T-cell (primary cell): ENCODE results near the gene PNRC1. TPM values are rescaled to one million over a fixed set of nuclear protein-coding genes. Genes with fewer than 3 reads are reported as not detected.
"Not testable (repeated sequence)": the region's sequence is repeated elsewhere in the genome, so short reads cannot be mapped to it uniquely, and the experiment has no call there.

Source experiments
- ATAC-seq, 4 experiments: fragments of 200-7000 bp in 3 of 4; fragments of 150-1000 bp in 1 of 4; cut with Tn5 transposase; replicated peaks in 1 of 4; 1 replicate in 3 of 4; 2 replicates in 1 of 4; pipeline ENCODE4 v1.10.0; 2021; ENCODE audit warnings: moderate library complexity in 3 of 4, mild to moderate bottlenecking in 2 of 4, moderate number of reproducible peaks in 1 of 4
- CTCF ChIA-PET, 2 donors: fragments of 300-600 bp; sonication (Branson Sonifier 250); formaldehyde crosslinking; loops; one replicate each; lab custom pipeline; 2022; ENCODE audit warnings: antibody characterized with exemption in 2 of 2; lab: Charles Lee
- POLR2A ChIA-PET, 2 donors: fragments of 300-600 bp; sonication (Branson Sonifier 250); formaldehyde crosslinking; loops; one replicate each; lab custom pipeline; 2022; ENCODE audit warnings: antibody characterized with exemption in 2 of 2; lab: Charles Lee
- DNase-seq, 35 experiments: peaks; one replicate each; pipeline versions ENCODE4 v3.0.0 to v3.0.0-alpha.2; 2013 to 2023
- H3K27ac ChIP-seq: one replicate; pipeline ENCODE4 v1.5.1; 2013; ENCODE audit warnings: low read length
- H3K27me3 ChIP-seq, 2 experiments: replicated peaks in 1 of 2; 1 replicate in 1 of 2; 2 replicates in 1 of 2; pipeline versions ENCODE4 v1.6.1 to v1.7.0; 2013; ENCODE audit warnings: low read length in 1 of 2, mixed read lengths in 1 of 2; ENCODE audit not compliant: control insufficient read depth in 2 of 2, insufficient read depth in 2 of 2; ENCODE audit errors: extremely low read depth in 1 of 2
- H3K36me3 ChIP-seq, 2 donors: 1 replicate in 1 of 2; 2 replicates in 1 of 2; pipeline versions ENCODE4 v1.6.1 to v1.7.0; 2013; ENCODE audit warnings: low read length in 1 of 2; ENCODE audit not compliant: control insufficient read depth in 2 of 2, insufficient read depth in 1 of 2; ENCODE audit errors: extremely low read depth in 1 of 2
- H3K4me1 ChIP-seq, 2 experiments: 1 replicate in 1 of 2; 2 replicates in 1 of 2; pipeline versions ENCODE4 v1.6.1 to v1.7.0; 2013; ENCODE audit warnings: low read length in 2 of 2, mixed read lengths in 1 of 2; ENCODE audit not compliant: insufficient read depth in 2 of 2, control insufficient read depth in 1 of 2; ENCODE audit errors: extremely low read depth in 1 of 2
- H3K4me3 ChIP-seq, 2 donors: 1 replicate in 1 of 2; 2 replicates in 1 of 2; pipeline versions ENCODE4 v1.5.1 to v1.7.0; 2013; ENCODE audit warnings: mild to moderate bottlenecking in 2 of 2, low read length in 1 of 2, moderate library complexity in 1 of 2; ENCODE audit not compliant: control insufficient read depth in 1 of 2; ENCODE audit errors: extremely low read depth in 1 of 2
- H3K9me3 ChIP-seq: 2 replicates; pipeline ENCODE4 v1.7.0; 2013
- H3K27ac Mint-ChIP-seq, 2 donors: one replicate each; pipeline ENCODE4 v1.8.0; 2020 to 2021; ENCODE audit warnings: mild to moderate bottlenecking in 2 of 2, mixed read lengths in 2 of 2
- H3K27me3 Mint-ChIP-seq, 2 donors: one replicate each; pipeline ENCODE4 v1.8.0; 2021 to 2022; ENCODE audit warnings: mixed read lengths in 2 of 2
- H3K36me3 Mint-ChIP-seq: one replicate; pipeline ENCODE4 v1.8.0; 2021; ENCODE audit warnings: mixed read lengths
- H3K4me1 Mint-ChIP-seq, 3 donors: one replicate each; pipeline ENCODE4 v1.8.0; 2020 to 2022; ENCODE audit warnings: mixed read lengths in 3 of 3, mild to moderate bottlenecking in 1 of 3
- H3K4me3 Mint-ChIP-seq, 3 donors: one replicate each; pipeline ENCODE4 v1.8.0; 2020 to 2022; ENCODE audit warnings: mild to moderate bottlenecking in 3 of 3, mixed read lengths in 3 of 3, moderate library complexity in 3 of 3
- H3K9me3 Mint-ChIP-seq, 3 donors: one replicate each; pipeline ENCODE4 v1.8.0; 2020 to 2022; ENCODE audit warnings: mixed read lengths in 3 of 3
- WGBS: methylation state at CpG from one replicate; pipeline ENCODE4 v1.1.5; 2013; ENCODE audit warnings: missing lambda C conversion rate; ENCODE audit not compliant: insufficient coverage; 5-methylcytosine and 5-hydroxymethylcytosine counted together
- total RNA-seq, 35 experiments: library from RNA in 6 of 35; stranded (reverse) in 6 of 35; fragments of 120-200 nt in 1 of 35; gene quantifications; one replicate each; pipeline versions ENCODE4 v1.2.1 to v1.2.4 and lab custom pipeline; 2013 to 2026

PNRC1 gene
- total RNA-seq, 5 donors from 2014 or later (not counting 1 experiment from before 2014, with no cell fraction given), result 421 to 792 (median 481) TPM

DNA sequence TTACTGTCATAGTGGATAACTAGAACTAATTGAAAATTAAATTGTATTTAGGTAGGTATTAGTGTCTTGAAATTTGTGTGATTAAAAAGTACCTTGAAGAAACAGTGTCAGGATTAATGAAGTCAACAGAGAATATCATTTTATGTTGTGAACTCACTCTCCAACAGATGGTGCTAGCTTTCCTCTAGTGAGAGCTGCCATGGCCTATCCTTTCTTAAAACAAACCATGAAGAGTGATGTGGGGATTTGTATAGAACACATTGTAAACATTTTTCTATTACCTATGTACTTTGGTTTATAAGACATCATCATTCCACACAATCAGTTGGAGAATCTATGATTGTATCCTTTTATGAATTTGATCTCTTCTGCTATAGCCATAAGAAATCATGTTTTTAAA, 42.1 kb downstream of the PNRC1 start:
- H3K9me3 Mint-ChIP-seq, result peaks cover 0 to 2% (median 0%) of the 10 kb centered on the region in 3 donors
- no peaks in the 10 kb centered on the region for H3K9me3 ChIP-seq
- no peak overlapping the region for H3K4me3 Mint-ChIP-seq
- no peak overlapping the region for H3K4me3 ChIP-seq
- peaks cover 0 to 2% (median 2%) of the 10 kb centered on the region in 3 donors for H3K4me1 Mint-ChIP-seq
- peaks cover 0 to 6% of the 10 kb centered on the region in 2 experiments for H3K27me3 ChIP-seq
- H3K27ac ChIP-seq, result no peak overlapping the region
- H3K36me3 ChIP-seq, result no peaks in the 10 kb centered on the region
- H3K27me3 Mint-ChIP-seq, result no peaks in the 10 kb centered on the region
- H3K4me1 ChIP-seq, result peaks cover 0 to 5% of the 10 kb centered on the region in 2 experiments
- DNase-seq (peak in 1 of 35 experiments; percentile 46), ATAC-seq (peak in 3 of 4 experiments; percentile 51 to 69 (median 58))
- CTCF ChIA-PET, result interaction anchor here (1.0 to 1.5 kb wide), 4 partner anchors 23 to 140 kb away, joined by 3 to 6 read pairs (median 4); partner anchors contain the start of gene PM20D2 (in 1 of the 2)
- POLR2A ChIA-PET, result no interaction called here
- no peak overlapping the region for H3K27ac Mint-ChIP-seq
- H3K36me3 Mint-ChIP-seq, result peaks cover 5% of the 10 kb centered on the region

GRCh38 chr6:89128256-89128671, 47.7 kb downstream of the PNRC1 start:
- H3K4me1 Mint-ChIP-seq, H3K4me1 ChIP-seq, H3K4me3 Mint-ChIP-seq, H3K9me3 Mint-ChIP-seq, POLR2A ChIA-PET, H3K9me3 ChIP-seq, H3K36me3 ChIP-seq, DNase-seq, H3K27ac Mint-ChIP-seq, H3K27ac ChIP-seq, ATAC-seq, H3K4me3 ChIP-seq, H3K27me3 ChIP-seq, H3K27me3 Mint-ChIP-seq: not testable (repeated sequence)
- WGBS, result no CpG with 5 or more reads among the region's 2 CpGs
- peaks cover 20% of the 10 kb centered on the region for H3K36me3 Mint-ChIP-seq
- CTCF ChIA-PET, result interaction anchor here in 1 of 2 donors (0.6 kb wide), 1 partner anchor 22 kb away, joined by 7 read pairs; no protein-coding TSS in a partner anchor

GRCh38 chr6:89131599-89131998, 51.0 kb downstream of the PNRC1 start:
- Histone ChIP-seq H3K4me1 (no peaks in the 10 kb centered on the region), H3K36me3 (no peaks in the 10 kb centered on the region), H3K27me3 (no peaks in the 10 kb centered on the region), H3K27ac (no peak overlapping the region), H3K4me3 (no peak overlapping the region), H3K9me3 (no peaks in the 10 kb centered on the region)
- peaks cover 20% of the 10 kb centered on the region for H3K36me3 Mint-ChIP-seq
- 98% methylated on average over 3 of the region's 3 CpGs for WGBS
- peaks cover 0 to 6% (median 3%) of the 10 kb centered on the region in 3 donors for H3K9me3 Mint-ChIP-seq
- DNase-seq (no peak), ATAC-seq (no peak)
- no peak overlapping the region for H3K27ac Mint-ChIP-seq
- ChIA-PET CTCF (no interaction called here), POLR2A (interaction anchor here in 1 of 2 donors (0.6 kb wide), 1 partner anchor 11 kb away, joined by 4 read pairs; no protein-coding TSS in a partner anchor)
- no peaks in the 10 kb centered on the region for H3K4me1 Mint-ChIP-seq
- no peak overlapping the region for H3K4me3 Mint-ChIP-seq
- no peaks in the 10 kb centered on the region for H3K27me3 Mint-ChIP-seq

- Mint-ChIP-seq H3K27ac (no peak overlapping the region), H3K36me3 (peaks cover 18% of the 10 kb centered on the region), H3K9me3 (peaks cover 0 to 6% (median 2%) of the 10 kb centered on the region in 3 donors), H3K4me1 (no peaks in the 10 kb centered on the region), H3K4me3 (no peak overlapping the region), H3K27me3 (no peaks in the 10 kb centered on the region)
- no peaks in the 10 kb centered on the region for H3K27me3 ChIP-seq
- H3K36me3 ChIP-seq, result no peaks in the 10 kb centered on the region
- CTCF ChIA-PET, result no interaction called here
- DNase-seq (no peak), ATAC-seq (no peak)
- no peak overlapping the region for H3K4me3 ChIP-seq
- no peaks in the 10 kb centered on the region for H3K9me3 ChIP-seq
- H3K4me1 ChIP-seq, result no peaks in the 10 kb centered on the region
- POLR2A ChIA-PET, result no interaction called here
- no peak overlapping the region for H3K27ac ChIP-seq
- WGBS, result 80% methylated on average over 1 of the region's 2 CpGs
Measured at GRCh38 chr6:89132057-89132456, 51.5 kb downstream of the PNRC1 start.

DNA sequence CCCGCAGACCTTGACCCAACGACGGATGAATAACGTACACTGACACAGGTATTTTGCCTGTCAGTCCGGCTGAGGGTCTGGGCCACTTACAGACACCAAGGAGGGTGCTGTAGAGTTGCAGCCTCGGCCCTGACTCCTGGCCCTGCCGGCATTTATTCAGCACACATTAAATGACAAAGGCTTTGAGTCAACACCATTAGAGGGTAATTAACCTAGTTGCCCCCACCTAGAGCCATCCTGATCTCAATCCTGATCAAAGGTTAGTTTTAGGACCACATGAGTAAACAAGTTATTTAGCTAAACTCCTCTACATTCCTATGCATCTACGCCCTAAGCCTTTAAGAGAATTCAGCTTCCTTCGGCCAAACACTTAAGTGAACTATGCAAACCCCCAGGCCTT, 53.4 kb downstream of the PNRC1 start:
- H3K27ac ChIP-seq, result no peak overlapping the region
- ATAC-seq, result no peak
- ChIA-PET POLR2A (no interaction called here), CTCF (interaction anchor here (0.6 to 0.9 kb wide), 2 partner anchors 11 to 33 kb away, joined by 3 read pairs; no protein-coding TSS in a partner anchor)
- Mint-ChIP-seq H3K4me1 (no peaks in the 10 kb centered on the region), H3K9me3 (no peaks in the 10 kb centered on the region), H3K27me3 (no peaks in the 10 kb centered on the region), H3K27ac (no peak overlapping the region), H3K36me3 (peaks cover 10% of the 10 kb centered on the region), H3K4me3 (no peak overlapping the region)
- H3K4me1 ChIP-seq, result no peaks in the 10 kb centered on the region
- no peak for DNase-seq
- no peak overlapping the region for H3K4me3 ChIP-seq
- no peaks in the 10 kb centered on the region for H3K36me3 ChIP-seq
- WGBS, result 97% methylated on average over 5 of the region's 9 CpGs
- H3K27me3 ChIP-seq, result no peaks in the 10 kb centered on the region
- H3K9me3 ChIP-seq, result no peaks in the 10 kb centered on the region

- DNase-seq (no peak), ATAC-seq (no peak)
- Histone ChIP-seq H3K27me3 (no peaks in the 10 kb centered on the region), H3K4me1 (no peaks in the 10 kb centered on the region), H3K9me3 (no peaks in the 10 kb centered on the region), H3K4me3 (no peak overlapping the region), H3K36me3 (no peaks in the 10 kb centered on the region), H3K27ac (no peak overlapping the region)
- POLR2A ChIA-PET, result no interaction called here
- WGBS, result 83% methylated on average over 2 of the region's 3 CpGs
- H3K4me3 Mint-ChIP-seq, result no peak overlapping the region
- CTCF ChIA-PET, result interaction anchor here (0.6 to 0.9 kb wide), 2 partner anchors 10 to 32 kb away, joined by 3 read pairs; no protein-coding TSS in a partner anchor
- no peak overlapping the region for H3K27ac Mint-ChIP-seq
- no peaks in the 10 kb centered on the region for H3K4me1 Mint-ChIP-seq
- peaks cover 9% of the 10 kb centered on the region for H3K36me3 Mint-ChIP-seq
- no peaks in the 10 kb centered on the region for H3K9me3 Mint-ChIP-seq
- no peaks in the 10 kb centered on the region for H3K27me3 Mint-ChIP-seq
Measured at GRCh38 chr6:89134723-89135122, 54.2 kb downstream of the PNRC1 start.
